22Rv1 (cell line): ENCODE data around the gene DGUOK.

ENCODE experiments used
- H3K27ac ChIP-seq: fragments of 450-650 bp; 2 replicates; pipeline ENCODE4 v1.5.1; 2017
- CTCF ChIP-seq: fragments of 450-650 bp; IDR thresholded peaks from 2 replicates; pipeline ENCODE4 v1.5.1; 2017; ENCODE audit warnings: mild to moderate bottlenecking
- ZFX ChIP-seq: fragments of 450-650 bp; IDR thresholded peaks from 2 replicates; pipeline ENCODE4 v1.6.1; 2017; ENCODE audit warnings: antibody characterized with exemption, borderline replicate concordance

DGUOK gene

GRCh38 chr2:73925853-73926492 lies 707 bp upstream of the DGUOK start:
- TF ChIP-seq ZFX: no peak
- TF ChIP-seq CTCF: no peak
- peak overlapping the region; percentile 80 for H3K27ac ChIP-seq

- peak overlapping the region; percentile 80 for H3K27ac ChIP-seq
- TF ChIP-seq CTCF (no peak), ZFX (no peak)
Observed at GRCh38 chr2:73927344-73927743, 664 bp downstream of the DGUOK start.

DNA sequence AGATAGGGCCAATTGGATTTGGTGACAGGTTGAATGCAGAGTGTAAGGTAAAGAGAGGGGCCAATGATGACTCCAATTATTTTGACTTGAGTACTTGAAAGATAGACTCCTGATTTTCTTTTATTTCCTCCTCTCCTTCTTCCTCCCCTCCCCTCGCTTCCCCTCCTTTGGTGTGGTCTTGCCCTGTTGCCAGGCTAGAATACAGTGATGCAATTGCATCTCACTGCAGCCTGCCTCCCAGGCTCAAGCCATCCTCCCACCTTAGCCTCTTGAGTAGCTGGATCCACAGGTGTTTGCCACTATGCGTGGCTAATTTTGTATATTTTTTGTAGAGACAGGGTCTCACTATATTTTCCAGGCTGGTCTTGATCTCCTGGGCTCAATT lies 2.3 kb downstream of the DGUOK start:
- no peak overlapping the region for H3K27ac ChIP-seq
- TF ChIP-seq CTCF (no peak), ZFX (no peak)

DNA sequence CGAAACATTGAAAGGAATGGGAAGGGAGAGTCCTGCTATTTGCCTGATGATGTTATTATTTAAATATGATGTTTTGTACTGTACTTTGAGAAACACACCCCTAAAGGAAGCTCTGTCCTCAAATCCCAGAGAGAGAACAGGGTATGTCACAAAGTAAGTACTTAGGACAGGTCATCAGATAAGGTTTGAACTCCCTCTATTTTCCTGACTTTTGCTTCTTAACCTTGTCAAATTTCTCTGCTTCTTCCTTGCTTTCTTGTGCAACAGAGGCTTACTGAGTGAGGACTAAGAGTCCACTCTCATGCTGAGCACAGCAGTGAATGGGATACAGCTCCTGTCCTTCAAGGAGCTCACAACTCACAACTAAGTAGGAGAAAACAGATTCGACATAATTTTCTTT lies 3.7 kb downstream of the DGUOK start:
- no peak overlapping the region for H3K27ac ChIP-seq
- TF ChIP-seq ZFX (no peak), CTCF (no peak)

DNA sequence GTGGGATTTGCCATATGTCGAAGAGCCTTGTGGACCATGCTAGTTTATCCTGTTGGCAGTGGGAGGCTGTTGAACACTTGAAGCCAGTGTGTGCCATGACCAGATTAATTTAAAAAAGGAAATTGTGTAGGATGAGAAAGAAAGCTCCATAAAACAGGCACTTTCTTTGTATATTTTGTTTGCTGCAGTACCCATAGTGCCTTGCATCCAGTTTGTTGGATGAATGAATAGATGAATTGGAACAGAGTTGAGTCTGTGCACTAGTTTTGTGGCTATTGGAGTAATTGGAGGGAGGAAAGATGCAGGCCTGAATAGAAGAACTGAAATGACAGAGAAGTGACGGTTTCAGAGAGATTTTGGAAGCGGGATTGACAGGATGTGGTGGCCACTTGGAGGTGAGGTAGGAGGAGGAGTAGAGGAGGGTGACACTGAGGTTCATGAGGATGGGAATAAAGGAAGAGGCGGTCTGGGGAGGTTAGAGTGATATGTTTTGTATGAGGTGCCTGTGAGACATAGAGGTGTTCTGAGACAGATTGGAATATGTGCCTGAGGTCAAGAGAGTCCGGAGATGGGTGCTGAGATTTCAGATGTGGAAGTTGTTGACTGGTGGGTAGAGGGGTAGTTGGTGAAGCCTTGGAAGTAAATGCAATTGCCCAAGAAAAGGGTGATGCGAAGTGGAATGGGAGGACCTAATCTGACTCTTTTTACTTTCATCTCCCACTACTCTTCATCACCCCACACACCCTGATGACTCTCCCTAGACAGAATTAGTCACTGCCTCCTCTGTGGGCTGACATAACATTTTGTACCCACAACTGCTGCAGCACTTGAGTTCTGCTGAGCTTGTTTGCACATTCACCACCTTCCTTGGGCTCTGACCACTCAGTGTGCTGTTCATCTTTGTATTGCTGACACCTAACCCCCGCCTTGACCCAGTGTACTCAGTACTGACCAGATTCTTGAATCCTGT lies 5.1 kb downstream of the DGUOK start:
- no peak overlapping the region for H3K27ac ChIP-seq
- TF ChIP-seq ZFX (no peak), CTCF (no peak)

DNA sequence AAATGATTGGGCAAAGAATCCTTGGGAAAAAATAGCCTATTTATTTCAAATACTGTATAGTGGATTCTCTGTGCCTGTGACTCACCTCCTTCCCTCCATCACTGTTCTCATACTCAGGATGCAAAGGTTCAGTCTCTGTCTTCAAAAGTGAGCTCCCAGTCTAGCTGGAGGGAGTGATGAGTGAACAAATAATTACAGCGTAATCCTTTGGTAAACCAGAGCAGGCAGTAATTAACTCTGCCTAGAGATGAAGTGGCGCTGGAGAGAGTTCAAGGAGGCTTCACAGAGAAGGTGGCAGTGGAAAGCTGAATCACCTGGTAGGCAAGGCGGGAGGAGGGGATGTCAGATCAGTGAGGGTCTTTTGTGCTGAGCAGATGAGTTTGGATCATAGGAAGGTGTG lies 6.5 kb downstream of the DGUOK start:
- no peak overlapping the region for H3K27ac ChIP-seq

More for the DNA sequence above, 6.5 kb downstream of the DGUOK start:
- no peak for TF ChIP-seq CTCF
- no peak for TF ChIP-seq ZFX
